ENCODE measurements around the gene PLEKHF1.
A peak's percentile ranks its signal among the peaks of the same experiment; 100 is the strongest.

PLEKHF1 gene

GRCh38 chr19:29678484-29679106 lies 13.3 kb downstream of the PLEKHF1 start:
- DNase-seq (ENCODE audit: low spot score), result no peak

- no peak for DNase-seq (ENCODE audit: low spot score)
Measured at GRCh38 chr19:29679598-29680210, 14.4 kb downstream of the PLEKHF1 start.

GRCh38 chr19:29680447-29680846 lies 15.2 kb downstream of the PLEKHF1 start:
- peak; percentile 78 for DNase-seq (ENCODE audit: low spot score)

- no peak for DNase-seq (ENCODE audit: low spot score)
Measured at GRCh38 chr19:29680937-29681336, 15.7 kb downstream of the PLEKHF1 start.

- DNase-seq (ENCODE audit: low spot score), result no peak
Measured at GRCh38 chr19:29681422-29682235, 16.4 kb downstream of the PLEKHF1 start.

- DNase-seq (ENCODE audit: low spot score), result no peak
Measured at GRCh38 chr19:29682236-29682895, 17.1 kb downstream of the PLEKHF1 start.

- DNase-seq (ENCODE audit: low spot score), result no peak
Measured at GRCh38 chr19:29683009-29683408, 17.7 kb downstream of the PLEKHF1 start.

- DNase-seq (ENCODE audit: low spot score), result no peak
Measured at GRCh38 chr19:29685326-29685725, 20.1 kb downstream of the PLEKHF1 start.

GRCh38 chr19:29686285-29686805 lies 21.1 kb downstream of the PLEKHF1 start:
- no peak for DNase-seq (ENCODE audit: low spot score)

GRCh38 chr19:29687244-29687896 lies 22.1 kb downstream of the PLEKHF1 start:
- DNase-seq (ENCODE audit: low spot score), result no peak

- DNase-seq (ENCODE audit: low spot score), result no peak
Measured at GRCh38 chr19:29687897-29688728, 22.9 kb downstream of the PLEKHF1 start.

GRCh38 chr19:29690842-29691241 lies 25.6 kb downstream of the PLEKHF1 start:
- peak; percentile 74 for DNase-seq (ENCODE audit: low spot score)

GRCh38 chr19:29694161-29694560 lies 28.9 kb downstream of the PLEKHF1 start:
- DNase-seq (ENCODE audit: low spot score), result no peak

GRCh38 chr19:29694669-29695627 lies 29.7 kb downstream of the PLEKHF1 start:
- DNase-seq (ENCODE audit: low spot score), result peak; percentile 81

- no peak for DNase-seq (ENCODE audit: low spot score)
Measured at GRCh38 chr19:29695765-29696564, 30.7 kb downstream of the PLEKHF1 start.

GRCh38 chr19:29696565-29696846 lies 31.2 kb downstream of the PLEKHF1 start:
- no peak for DNase-seq (ENCODE audit: low spot score)

- DNase-seq (ENCODE audit: low spot score), result no peak
Measured at GRCh38 chr19:29697523-29698261, 32.4 kb downstream of the PLEKHF1 start.

- DNase-seq (ENCODE audit: low spot score), result no peak
Measured at GRCh38 chr19:29699861-29700260, 34.6 kb downstream of the PLEKHF1 start.

All from CD4-positive, alpha-beta T cell treated with Interleukin-15 for 4 hours (primary cell).